Liver (tissue), 3 donors: ENCODE results near the gene NBPF20.
"Not testable (repeated sequence)": the region's sequence is repeated elsewhere in the genome, so short reads cannot be mapped to it uniquely, and the experiment has no call there.

Source experiments
- ATF3 ChIP-seq: IDR thresholded peaks from 2 replicates; pipeline ENCODE4 v1.6.1; 2016; ENCODE audit warnings: antibody characterized with exemption
- CTCF ChIP-seq: fragments of 150-350 bp; IDR thresholded peaks from 2 replicates; pipeline ENCODE4 v1.5.1; 2017; ENCODE audit warnings: improper control_type of control experiment, low read depth, low read length; ENCODE audit not compliant: missing input control
- EGR1 ChIP-seq, 2 donors: IDR thresholded peaks; 2 replicates each; pipeline ENCODE4 v1.6.1; 2016 to 2018; ENCODE audit warnings: antibody characterized with exemption in 2 of 2, low read depth in 2 of 2
- FOXA2 ChIP-seq: IDR thresholded peaks from 2 replicates; pipeline ENCODE4 v1.6.1; 2016; ENCODE audit warnings: antibody characterized with exemption
- GABPA ChIP-seq, 2 donors: IDR thresholded peaks in 1 of 2; conservative IDR thresholded peaks in 1 of 2; 2 replicates each; pipeline ENCODE4 v1.6.1; 2016; ENCODE audit warnings: antibody characterized with exemption in 2 of 2, mild to moderate bottlenecking in 1 of 2, moderate library complexity in 1 of 2
- JUND ChIP-seq, 2 donors: IDR thresholded peaks; 2 replicates each; pipeline ENCODE4 v1.6.1; 2016; ENCODE audit warnings: antibody characterized with exemption in 2 of 2
- MAX ChIP-seq: IDR thresholded peaks from 2 replicates; pipeline ENCODE4 v1.6.1; 2016; ENCODE audit warnings: antibody characterized with exemption
- RAD21 ChIP-seq, 2 donors: IDR thresholded peaks; 2 replicates each; pipeline ENCODE4 v1.6.1; 2016; ENCODE audit warnings: antibody characterized with exemption in 2 of 2, mild to moderate bottlenecking in 2 of 2
- REST ChIP-seq: IDR thresholded peaks from 2 replicates; pipeline ENCODE4 v1.6.1; 2016; ENCODE audit warnings: antibody characterized with exemption, mild to moderate bottlenecking
- RXRA ChIP-seq, 2 donors: IDR thresholded peaks; 2 replicates each; pipeline ENCODE4 v1.6.1; 2017 to 2018; ENCODE audit warnings: antibody characterized with exemption in 2 of 2, mild to moderate bottlenecking in 1 of 2
- SP1 ChIP-seq: IDR thresholded peaks from 2 replicates; pipeline ENCODE4 v1.6.1; 2018; ENCODE audit warnings: antibody characterized with exemption, mild to moderate bottlenecking
- TAF1 ChIP-seq: conservative IDR thresholded peaks from 2 replicates; pipeline ENCODE4 v1.6.1; 2016; ENCODE audit warnings: antibody characterized with exemption, mild to moderate bottlenecking
- YY1 ChIP-seq: IDR thresholded peaks from 2 replicates; pipeline ENCODE4 v1.6.1; 2016; ENCODE audit warnings: antibody characterized with exemption, mild to moderate bottlenecking
- ZBTB33 ChIP-seq: IDR thresholded peaks from 2 replicates; pipeline ENCODE4 v1.6.1; 2016; ENCODE audit warnings: antibody characterized with exemption
- donor health status: healthy.
- donor health status: healthy.

GRCh38 chr1:145465405-145466144, 40.2 kb upstream of the NBPF20 start:
- TF ChIP-seq CTCF, FOXA2, SP1, TAF1, ATF3, REST: not testable (repeated sequence)
- peak in 1 of 2 donors; percentile 38 for TF ChIP-seq EGR1 (IDR thresholded peaks at IDR 0.05; ENCODE audit: low read depth in 2 of 2)
- TF ChIP-seq RAD21 (IDR thresholded peaks at IDR 0.05) = peak in 1 of 2 donors; percentile 38
- peak in 1 of 2 donors; percentile 27 for TF ChIP-seq JUND (IDR thresholded peaks at IDR 0.05)
- TF ChIP-seq GABPA (IDR thresholded peaks at IDR 0.05 in 1 of 2, conservative IDR thresholded peaks at IDR 0.05 in 1 of 2) = peak in 1 of 2 donors; percentile 72
- TF ChIP-seq YY1 = peak; percentile 74
- TF ChIP-seq MAX = peak; percentile 42
- peak in 1 of 2 donors; percentile 49 for TF ChIP-seq RXRA (IDR thresholded peaks at IDR 0.05)
- TF ChIP-seq ZBTB33 = peak; percentile 73
